HG02610 (cell line): ENCODE measurements around the gene UFM1.
A peak's percentile ranks its signal among the peaks of the same experiment; 100 is the strongest.
"Not testable (repeated sequence)": the region's sequence is repeated elsewhere in the genome, so short reads cannot be mapped to it uniquely, and the experiment has no call there.

ENCODE experiments used
- ATAC-seq: cut with Tn5 transposase; IDR thresholded peaks from one replicate; pipeline ENCODE4 v1.9.1; 2021; ENCODE audit warnings: mild to moderate bottlenecking, moderate library complexity; ENCODE audit not compliant: unreplicated experiment

UFM1 gene

DNA sequence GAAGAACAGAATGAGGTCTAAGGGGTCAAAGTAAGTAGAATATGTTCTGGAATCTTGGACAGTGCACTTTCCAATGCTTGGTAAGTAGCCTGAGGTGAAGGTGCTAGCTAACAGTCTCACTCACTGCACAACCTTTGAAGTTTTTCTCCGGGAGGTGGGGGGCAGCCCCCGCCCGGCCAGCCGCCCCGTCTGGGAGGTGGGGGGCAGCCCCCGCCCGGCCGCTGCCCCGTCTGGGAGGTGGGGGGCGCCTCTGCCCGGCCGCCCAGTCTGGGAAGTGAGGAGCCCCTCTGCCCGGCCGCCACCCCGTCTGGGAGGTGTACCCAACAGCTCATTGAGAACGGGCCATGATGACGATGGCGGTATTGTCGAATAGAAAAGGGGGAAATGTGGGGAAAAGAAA, 14.1 kb downstream of the UFM1 start:
- not testable (repeated sequence) for ATAC-seq

DNA sequence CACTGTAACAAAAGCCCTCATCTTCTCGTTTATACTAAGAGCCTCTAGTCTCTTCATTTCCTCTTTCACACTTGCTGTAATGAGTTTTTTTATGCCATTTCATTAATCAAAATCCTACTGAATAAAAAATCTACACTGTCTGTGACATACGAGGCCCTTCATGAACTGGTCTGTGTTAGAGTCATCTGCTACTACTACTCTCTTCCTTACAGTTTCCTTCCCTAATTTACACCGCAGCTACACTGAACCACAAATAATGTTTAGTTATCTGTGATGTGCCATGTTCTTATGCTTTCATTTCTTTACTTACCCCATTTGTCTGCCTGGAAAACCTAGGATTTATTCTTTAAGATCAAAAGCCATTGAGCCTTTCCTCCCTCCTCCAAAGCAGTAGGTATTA, 16.0 kb downstream of the UFM1 start:
- ATAC-seq, result no peak

DNA sequence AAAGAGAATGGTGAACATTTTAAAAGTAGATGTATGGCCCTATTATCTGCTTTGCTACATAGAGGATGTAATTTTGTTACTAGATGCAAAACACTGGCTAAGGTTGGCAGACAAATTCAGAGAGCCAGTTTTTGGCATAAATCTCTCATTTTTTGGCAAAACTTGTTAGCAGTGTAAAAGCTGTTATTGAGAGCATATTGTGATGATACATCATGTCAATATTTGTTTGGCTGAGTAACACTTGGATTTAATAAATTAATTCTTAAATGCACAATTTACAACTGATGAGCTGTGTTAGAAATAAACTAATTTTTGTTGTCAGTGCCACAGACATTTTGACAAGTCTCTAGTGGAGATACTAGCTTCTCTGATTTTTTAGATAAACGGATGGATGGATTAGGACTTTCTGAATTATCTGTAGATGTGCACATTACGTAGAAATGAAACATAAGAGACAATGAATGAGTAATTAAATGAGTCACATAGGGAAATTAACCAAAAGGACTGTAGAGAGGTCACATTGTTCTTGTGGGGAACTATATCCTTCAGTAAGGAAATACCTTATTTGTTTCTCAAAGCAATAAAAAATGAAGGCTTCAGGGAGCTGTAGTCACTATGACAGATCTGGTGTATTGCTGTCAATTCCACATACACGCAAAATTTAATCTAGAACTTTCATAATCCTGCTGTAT, 17.4 kb downstream of the UFM1 start:
- ATAC-seq, result peak; percentile 60

DNA sequence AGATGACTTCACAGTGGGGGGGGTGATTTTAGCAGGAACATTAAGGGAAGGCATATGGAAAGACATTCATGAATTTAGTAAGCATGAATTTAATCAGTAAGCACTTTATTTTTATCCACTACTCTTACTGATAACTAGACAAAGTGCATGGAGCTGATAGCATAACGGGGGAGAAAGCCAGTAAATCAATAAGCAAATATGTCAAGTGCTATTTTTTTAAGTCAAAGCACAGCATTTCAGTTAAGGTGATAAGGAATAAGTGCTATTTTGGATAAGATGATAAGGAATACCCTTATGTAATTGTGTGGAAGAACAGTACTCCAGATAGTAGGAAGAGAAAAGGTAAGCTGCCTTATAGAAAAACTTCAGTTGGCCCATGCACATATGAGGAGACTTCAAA, 19.4 kb downstream of the UFM1 start:
- no peak for ATAC-seq

DNA sequence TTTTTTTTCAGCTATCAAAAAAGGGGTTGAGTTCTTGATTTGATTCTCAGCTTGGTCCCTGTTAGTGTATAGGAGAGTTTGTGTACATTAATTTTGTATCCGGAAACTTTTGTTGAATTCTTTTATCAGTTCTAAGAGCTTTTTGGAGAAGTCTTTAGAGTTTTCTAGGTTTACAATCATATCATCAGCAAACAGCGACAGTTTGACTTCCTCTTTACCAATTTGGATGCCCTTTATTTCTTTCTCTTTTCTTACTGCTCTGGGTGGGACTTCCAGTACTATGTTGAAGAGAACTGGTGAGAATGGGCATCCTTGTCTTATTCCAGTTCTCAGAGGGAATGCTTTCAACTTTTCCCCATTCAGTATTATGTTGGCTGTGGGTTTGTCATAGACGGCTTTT, 20.4 kb downstream of the UFM1 start:
- ATAC-seq, result not testable (repeated sequence)

DNA sequence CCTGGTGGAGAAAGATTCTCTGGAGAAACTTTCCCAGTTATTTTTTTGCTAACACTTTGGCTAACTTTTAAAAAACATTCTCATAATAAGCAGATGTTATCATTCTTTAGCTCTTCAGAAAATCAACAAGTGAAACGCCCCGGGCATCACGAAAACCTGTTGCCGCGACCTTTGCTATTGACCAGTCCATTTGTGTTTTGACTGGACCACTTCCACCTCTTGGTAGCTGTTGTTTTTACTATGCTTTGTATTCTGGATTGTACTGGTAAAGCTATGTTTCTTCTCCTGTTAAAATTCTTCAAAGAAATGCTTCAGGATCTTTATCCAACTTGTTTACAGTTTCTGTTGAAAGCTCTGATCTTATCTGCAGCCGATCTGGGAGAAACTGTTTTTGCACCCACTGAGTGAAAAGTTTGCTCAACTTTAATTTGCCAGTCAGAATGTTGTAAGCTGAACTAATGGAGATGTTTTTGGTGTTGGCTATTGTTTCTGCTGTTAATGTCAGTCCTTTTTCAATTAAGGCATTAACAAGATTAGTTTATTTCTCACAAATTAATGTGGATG, 23.3 kb downstream of the UFM1 start:
- ATAC-seq, result no peak

DNA sequence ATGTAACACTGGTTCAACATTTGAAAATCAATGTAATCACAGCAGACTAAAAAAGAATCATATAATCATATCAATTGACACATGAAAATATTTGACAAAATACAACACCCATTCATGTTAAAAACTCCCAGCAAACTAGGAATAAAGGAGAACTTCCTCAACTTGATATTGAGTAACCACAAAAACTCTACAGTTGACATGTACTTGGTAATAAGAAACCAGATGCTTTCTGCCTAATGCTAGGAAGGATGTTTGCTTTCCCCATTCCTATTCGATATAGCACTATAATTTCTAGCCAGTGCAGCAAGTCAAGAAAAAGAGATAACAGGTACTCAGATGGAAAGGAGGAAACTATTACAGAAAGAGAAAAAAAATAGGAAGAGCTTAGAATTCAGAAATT, 26.9 kb downstream of the UFM1 start:
- no peak for ATAC-seq

DNA sequence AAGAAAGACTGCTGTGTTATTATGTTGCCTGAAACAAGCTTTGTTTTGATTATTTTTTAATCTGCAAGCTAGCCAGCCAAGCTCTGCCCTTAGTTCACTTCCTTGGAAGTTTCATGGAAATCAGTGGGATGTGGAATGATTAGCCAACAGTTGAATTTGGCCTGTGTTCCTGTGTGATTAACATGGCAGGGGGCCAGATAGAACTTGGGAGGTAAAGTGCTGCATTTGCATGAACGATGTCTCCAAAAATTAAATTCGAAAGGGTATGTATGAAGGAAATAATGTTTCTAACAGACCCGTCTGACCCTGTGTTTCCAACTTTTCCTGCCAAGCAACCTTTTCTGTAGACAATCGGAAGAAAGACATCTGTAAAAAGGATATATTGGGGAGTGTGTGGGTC, 32.2 kb downstream of the UFM1 start:
- no peak for ATAC-seq

DNA sequence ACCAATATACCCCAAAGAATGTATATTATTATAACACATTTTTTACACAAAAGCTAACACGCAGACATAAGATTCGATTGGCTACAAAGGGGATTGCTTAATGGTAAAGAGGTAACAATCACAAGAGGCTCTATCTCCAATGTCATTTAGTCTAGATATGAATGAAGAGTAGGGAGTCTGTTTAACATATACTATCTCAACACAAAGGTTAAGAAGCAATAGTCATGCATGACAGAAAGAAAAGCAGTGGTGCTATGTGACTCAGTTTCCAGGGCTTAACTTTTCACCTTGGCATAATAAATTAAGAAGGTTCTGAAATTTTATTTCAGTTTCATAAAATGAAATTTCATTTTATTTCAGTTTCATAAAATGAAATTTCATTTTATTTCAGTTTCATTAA, 33.3 kb downstream of the UFM1 start:
- ATAC-seq, result no peak

DNA sequence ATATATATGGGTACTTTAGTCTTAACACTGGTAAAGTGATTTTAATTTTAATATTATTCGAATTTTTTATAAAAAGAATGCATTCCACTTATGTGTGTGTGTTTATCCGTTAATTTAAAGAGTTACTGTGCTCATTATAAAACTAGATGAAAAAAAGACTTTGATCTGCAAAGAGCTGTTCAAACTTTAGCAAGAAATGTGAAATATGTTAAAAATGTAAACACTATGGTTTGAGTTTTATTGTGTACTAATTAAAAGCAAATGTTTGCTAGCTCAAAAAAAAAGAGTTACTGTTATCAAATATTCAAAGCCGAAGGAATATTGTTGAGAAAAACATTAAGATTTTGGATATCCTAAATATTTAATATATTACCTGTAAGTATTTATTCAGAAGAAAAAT, 34.5 kb downstream of the UFM1 start:
- ATAC-seq, result no peak

DNA sequence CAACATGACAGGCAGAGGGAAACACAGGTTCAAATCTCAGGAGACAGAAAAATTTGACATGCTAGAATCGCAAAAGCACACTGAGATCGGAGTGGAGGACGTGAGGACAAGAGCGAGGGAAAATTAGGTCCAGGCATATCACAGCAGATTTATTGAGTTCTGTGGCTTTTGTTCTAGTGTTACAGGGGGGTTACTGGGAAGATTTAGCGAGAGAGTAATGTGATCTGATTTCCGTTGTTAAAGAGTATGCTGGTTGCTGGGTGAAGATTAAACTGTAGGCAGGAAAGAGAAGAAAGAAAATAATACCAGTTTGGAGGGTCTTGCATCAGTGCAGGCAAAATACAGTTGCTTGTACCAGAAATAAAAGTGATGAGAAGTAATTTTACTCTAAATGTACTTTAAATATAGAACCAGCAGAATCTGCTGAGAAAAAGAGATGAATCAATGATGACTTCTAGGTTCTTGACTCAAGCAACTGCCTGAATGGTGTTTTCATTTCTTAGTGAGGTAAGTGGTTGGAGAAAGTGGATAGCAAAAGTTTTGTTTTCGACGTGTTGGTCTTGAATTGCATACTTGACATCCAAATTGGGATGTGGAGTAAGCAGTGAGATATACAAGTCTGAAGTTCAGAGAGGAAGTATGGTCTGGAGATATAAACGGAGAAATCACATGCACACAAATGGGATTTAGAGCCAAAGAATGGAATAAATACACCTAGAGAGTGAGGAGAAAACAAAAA, 35.7 kb downstream of the UFM1 start:
- no peak for ATAC-seq

DNA sequence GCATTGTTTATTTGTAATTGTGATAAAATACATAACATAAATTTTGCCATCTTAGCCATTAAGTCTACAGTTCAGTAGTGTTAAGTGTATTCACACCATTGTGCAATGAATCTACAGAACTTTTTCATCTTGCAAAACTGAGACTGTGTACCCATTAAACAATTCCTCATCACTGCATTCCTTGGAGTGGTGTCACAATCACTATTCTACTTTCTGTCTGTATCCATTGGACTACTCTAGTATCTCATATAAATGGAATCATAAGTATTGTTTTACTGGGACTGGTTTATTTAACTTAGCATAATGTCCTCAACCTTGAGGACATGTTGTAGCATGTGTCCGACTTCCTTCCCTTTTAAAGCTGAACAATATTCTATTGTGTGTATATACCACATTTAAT, 36.8 kb downstream of the UFM1 start:
- ATAC-seq, result no peak

DNA sequence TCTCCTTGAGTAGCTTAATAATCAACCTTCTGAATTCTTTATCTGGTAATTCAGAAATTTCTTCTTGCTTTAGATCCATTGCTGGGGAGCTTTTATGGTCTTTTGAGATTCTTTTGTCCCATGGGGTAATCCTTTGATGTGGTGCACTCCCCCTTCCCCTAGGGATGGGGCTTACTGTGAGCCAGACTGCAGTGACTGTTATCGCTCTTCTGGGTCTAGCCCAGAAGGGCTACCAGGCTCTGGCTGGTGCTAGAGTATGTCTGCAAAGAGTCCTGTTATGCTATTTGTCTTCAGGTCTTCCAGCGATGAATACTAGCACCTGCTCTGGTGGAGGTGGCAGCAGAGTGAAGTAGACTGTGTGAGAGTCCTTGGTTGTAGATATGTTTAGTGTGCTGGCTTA, 41.7 kb downstream of the UFM1 start:
- no peak for ATAC-seq

DNA sequence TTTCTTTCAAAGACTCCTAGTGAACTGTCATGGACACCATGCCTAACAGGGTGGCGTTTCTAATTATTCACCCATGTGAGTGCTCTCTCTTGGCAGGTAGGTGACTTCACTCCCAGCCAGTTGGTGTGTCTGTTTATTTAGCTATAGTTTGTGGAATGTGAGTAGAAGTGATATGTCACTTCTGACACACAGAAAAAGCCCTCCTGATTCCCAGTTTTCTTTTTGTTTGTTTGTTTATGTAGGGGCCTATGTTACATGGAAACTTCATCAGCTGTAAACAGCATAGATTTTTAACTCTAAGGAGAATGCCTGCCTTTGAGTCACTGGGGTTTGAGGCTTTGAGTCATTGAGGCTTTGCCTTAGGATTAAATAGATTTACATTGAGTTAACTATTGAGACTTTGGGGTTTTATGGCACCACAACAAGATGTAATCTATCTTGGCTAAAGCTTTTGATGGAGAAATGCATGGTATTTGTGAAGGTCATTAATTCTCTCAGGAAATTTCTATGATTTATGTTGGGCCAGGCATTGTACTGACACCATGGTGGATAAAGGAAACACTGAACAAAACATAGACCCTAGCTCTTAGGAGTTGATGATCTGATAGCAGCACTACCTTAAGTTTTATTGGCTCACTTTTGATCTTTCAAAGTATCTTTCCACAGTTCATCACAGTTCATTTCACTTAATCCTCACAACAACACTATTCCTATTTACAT, 45.3 kb downstream of the UFM1 start:
- ATAC-seq, result no peak

DNA sequence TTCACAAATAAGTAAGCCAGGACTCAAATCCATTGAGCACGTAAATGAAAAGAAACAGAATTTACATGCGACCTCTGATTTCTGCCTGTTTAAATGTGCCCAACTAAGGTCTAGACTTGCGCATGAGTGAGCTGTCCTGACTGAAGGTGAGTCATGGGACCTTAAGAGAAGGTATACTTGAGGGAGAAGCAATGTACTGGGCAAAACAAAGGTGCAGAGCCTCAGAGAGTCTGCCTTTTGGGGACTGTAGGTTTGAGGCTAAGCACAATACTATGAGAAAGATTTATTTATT, 45.8 kb downstream of the UFM1 start:
- no peak for ATAC-seq

DNA sequence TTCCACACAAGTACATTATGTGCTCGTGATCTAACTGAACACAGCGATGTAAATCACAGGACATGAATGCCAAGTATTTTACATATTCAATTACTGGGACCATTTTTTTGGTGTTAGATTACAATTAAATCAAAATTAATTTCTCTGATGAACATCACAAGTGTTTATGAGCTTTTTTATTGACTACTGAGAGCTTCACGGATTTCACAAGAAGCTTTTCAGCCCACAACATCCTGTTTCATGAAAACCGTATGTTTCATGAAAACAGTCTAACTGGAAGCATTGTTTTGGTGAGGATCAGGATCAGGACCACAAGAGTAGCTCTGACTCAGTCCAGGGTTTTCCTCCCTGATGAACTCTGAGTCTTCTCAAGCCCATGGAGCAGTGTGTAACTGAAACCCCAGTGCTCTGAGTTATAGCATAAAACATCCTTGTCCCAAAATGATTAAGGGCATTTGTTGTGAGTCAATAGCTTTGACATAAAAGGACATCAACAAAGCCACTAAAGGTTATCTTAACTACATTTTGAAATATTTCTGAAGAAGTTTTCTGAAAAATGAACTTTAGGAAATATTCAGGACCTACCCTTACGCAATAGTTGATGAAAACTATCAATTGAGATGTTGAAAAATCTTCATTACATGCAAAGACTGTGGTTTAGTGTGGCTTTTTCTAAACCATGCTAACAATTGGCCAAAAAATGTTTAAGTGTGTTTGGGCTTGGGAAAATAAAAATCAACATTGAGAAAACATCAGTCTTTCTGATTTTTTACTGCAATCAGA, 49.3 kb downstream of the UFM1 start:
- ATAC-seq, result no peak

DNA sequence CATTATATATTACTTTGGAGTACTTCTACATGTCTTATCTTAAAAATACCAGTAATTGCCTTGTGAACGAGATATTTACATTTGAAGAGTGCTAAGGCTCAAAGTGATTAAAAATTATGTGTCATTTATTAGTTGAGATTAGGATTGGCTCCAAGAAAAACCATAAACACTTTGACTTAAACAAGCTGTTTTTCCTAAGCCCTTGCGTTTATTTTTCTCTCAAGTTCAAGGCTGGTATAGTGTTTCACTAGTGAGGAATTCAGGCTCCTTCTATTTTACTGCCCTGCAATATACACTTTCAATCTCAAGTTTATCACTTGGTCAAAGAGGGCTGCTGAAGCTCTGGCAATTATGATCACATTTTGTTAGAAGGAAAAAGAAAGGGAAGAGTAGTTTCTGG, 49.9 kb downstream of the UFM1 start:
- ATAC-seq, result no peak

DNA sequence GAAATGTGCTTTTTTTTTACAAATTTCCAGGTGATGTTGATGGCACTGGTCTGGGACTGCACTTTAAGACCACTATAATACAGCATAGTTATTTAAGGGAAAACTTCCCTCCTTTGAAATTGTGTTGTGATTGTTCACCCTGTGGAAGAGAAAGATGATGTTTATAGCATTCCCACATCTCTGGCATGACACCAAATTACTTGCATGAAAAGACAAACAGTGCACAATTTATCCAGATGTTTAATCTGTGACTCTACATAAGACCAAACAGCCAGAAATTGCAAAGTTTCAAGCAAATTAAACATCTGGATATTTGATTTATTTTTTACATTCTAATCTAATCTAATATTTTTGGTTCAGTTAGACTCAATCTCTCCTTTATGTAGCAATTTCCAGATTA, 51.6 kb downstream of the UFM1 start:
- ATAC-seq, result no peak

DNA sequence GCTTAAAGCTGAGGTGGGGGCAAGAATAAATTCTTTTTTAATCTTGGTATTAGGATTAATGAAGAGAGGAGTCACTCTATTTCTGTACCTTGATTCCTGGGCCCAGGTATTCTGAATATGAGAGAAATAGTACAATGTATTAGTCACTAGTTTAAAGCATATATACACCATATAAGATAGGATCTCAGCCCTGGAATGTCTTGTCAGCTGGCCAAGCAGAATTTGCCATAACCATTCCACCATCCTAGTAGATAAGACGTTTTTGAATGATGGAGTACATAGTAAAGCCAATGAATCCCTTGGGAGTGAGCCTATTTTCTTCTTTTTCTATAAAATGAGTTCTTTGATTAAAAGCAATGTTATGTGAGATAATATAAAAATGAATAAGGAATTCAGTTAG, 55.6 kb downstream of the UFM1 start:
- no peak for ATAC-seq

DNA sequence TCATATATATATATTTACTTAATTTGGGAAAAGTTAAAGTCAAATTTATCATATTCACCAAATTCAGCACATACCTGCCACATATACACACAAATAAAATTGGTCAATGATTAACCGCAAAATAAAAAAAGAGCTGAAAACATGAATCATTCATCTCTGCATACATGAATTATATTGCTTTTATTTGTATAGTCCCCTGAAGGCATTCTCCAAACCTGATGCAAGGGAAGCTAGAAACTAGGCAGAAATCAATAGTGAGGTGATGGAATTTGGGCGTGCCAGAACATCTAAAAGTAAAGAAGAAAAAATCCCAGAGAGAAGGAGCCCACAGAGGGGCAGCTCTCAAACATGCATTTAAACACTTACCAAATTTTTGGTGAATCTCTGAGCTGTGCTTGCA, 60.1 kb downstream of the UFM1 start:
- ATAC-seq, result no peak

DNA sequence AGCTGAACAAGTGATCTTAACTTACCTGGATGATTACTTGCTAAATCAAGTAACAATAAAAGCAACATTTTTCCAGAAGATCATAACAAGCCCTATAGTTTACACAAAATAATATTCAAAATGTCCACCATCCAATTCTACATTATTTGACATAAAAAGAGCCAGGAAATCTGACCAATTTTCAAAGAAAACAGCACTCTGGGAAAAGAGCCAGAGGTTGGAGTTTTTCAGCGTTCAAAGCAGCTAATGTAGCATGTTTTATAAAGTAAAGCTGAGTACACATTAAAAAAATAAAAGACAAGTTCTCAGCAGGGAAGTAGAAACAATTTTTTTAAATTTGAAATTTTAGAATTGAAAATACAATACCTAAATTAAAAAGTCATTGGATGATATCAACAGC, 62.6 kb downstream of the UFM1 start:
- no peak for ATAC-seq
